NCI-H446 (cell line): Measurements from ENCODE around the gene MED27.

Experiments
- DNase-seq, 2 experiments: peaks; one replicate each; lab custom pipeline; 2025; lab: John Stamatoyannopoulos, UW

Gene MED27

GRCh38 chr9:131965103-131965502 lies 114.6 kb downstream of the MED27 start:
- DNase-seq: no peak

DNA sequence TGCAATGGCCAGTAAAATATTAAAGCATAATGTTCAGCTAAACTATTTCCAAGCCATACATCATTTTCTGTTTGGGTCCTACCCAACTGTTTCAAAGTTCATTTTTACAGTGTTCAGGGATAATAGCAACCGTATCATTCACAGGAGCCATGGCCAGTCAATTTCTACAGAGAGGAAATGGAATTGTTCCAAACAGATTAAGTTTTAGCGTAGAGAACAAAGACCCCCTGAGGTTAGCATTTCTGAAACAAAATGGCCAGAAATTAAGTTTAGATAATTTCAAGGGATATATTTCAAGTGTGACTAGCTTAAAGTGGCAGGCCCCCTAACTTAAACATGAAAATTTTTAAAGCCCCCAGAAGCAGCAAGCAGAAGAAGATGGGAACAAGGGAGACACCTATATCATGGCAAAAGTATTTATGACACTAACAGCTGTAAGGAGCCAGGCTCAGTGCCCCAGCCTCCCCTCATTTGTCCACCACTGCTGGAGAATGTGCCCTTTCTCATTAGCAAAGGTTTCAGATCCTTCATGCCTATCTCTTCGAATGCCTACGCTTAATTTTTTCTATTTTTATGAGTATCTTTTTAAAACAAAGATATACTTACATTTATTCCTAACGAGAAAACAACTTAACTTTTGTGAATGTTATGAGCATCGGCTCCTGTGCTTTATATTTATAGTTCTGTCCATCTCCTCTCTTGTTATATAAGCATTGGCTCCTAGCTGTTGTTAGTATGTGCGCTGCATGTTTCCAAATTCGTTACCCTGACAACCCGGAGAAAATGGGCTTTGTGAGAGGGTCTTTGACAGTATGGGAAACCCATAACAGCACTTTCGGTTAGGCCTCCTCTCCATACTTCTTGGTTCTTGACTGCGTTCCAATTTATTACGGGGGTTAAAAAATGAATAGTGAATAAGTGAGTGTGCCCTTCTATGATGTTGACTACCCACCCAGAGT lies 116.3 kb downstream of the MED27 start:
- no peak for DNase-seq

- no peak for DNase-seq
Observed at GRCh38 chr9:131961496-131961880, 118.2 kb downstream of the MED27 start.

GRCh38 chr9:131960851-131961495 lies 118.7 kb downstream of the MED27 start:
- no peak for DNase-seq

DNA sequence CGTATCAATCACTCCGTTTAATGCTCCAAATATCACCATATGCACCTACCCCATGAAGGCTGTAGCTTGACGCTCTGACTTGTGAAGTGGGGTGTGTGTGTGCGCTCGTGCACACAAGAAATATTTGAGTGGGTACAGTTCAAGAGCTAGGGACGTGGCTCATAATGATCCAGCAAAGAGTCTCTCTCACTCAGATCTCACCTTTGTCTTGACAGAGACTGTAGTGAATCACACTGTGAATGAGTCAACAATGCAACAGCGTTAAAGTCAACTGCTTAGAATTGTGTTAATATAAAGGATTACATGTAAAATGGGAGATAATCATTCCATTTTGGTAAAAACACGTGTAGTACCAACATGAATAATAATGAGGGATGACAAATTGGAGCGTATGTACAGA lies 119.4 kb downstream of the MED27 start:
- DNase-seq: no peak

DNA sequence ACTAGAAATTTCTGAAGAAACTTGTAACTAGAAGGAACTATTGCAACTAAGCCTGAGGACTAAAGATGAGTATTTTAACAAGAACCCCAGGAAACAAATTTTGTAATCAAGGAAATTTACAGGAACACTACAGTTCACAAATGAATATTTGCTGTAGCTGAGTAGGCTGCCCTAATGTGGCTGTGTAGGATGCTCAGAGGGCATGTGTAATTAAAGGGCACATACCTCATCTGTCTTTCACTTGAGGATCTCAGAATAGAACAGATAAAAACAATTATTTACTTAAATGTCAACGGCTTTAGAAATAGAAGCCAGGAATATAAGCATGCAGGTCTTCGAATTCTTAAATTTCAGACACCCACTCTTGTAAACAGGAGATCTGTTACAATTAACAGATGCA lies 119.8 kb downstream of the MED27 start:
- DNase-seq: no peak

DNA sequence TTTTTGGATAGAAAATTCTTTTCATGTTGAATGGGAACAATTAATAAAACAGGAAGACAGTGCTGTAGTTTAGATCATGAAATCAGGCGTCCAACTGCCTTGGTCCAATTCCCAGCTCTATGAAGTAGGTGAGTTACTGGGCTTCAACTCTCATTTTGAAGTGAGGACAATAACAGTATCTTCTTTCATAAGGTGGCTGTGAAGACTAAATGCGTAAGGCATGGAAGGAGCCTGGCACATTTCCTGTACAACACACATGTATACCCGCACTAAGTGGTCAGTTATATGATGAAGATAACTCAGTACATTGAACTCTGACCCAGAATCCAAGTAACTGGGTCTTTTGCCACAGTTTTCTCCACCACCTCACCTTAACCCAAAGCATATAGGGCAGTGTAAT lies 120.6 kb downstream of the MED27 start:
- no peak for DNase-seq

DNA sequence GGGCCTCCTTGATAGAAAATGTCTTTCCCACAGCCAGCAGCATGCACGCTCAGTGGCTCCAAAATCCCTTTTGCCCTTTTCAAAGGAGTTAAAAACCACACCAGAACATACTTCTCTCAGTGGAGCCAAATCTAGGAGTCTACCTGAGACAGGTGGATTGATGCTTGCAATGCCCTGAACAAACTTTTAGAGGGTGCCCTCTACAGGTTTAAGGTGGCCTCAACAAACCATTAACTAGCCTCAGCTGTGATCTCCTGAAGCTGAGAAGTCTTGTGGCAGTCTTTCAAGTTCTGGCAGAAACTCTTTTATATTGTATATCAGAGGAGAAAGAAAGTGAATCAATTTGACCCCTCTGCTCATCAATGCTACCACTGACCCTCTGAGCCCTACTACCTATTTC lies 125.4 kb downstream of the MED27 start:
- DNase-seq: no peak

- no peak for DNase-seq
Observed at GRCh38 chr9:131951905-131952304, 127.8 kb downstream of the MED27 start.

DNA sequence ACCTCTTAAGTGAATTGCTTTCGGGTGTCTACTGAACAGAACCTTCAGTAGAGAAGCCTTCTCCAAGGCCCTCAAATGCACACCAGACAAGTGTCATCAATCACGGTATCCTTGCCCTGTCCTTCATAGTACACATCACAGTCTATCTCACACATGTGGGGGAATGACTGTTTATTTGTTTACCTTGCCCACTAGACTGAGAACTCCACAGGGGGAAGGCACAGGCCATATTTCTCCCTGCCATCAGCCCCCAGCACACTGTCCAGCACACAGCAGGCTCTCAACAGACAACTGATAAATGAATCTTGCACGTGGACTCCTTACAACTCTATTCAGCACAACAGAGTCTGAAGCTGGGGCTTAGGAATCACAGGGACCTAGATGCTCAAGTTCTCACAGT lies 128.5 kb downstream of the MED27 start:
- no peak for DNase-seq

- DNase-seq: no peak
Observed at GRCh38 chr9:131950487-131950886, 129.2 kb downstream of the MED27 start.

DNA sequence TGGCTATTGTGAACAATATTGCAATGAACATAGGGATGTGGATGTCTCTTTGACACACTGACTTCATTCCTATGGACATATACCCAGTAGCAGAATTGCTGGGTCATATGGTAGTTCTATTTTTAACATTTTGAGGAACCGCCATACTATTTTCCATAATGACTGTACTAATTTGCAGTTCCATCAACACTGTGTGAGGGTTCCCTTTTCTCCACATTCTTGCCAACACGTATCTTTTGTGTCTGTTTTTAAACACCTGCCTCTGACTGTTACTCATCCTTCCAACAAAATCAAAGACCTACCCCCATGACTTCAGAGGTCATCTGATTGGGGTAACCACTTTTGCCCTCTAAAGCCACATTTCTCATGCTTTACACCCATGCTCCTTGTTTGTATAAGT lies 133.5 kb downstream of the MED27 start:
- DNase-seq: no peak

DNA sequence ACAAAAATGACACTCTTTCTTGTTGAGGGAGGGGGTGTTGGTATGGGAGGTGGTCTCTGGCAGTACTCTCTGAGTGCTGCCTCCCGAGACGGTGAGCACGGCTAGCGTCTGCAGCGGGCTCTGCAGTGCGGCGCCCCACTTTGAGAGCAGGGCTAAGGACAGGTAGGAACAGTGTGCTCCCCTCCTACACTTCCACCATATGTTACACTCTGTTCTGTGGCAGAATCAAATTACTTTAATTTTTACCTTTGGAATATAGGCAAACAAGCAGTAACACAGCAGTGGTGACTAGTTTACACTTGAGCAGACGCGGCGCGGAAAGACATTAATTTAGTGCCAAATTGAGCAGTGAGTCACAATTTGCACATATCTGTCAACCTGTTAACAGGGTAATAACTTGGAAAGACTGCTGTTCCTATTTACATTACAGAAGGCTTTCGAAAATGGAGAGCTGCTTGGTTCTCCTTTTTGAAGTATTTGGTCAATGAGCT lies 136.3 kb downstream of the MED27 start:
- DNase-seq: peak; percentile 32 to 72

- DNase-seq: no peak
Observed at GRCh38 chr9:131942146-131942720, 137.4 kb downstream of the MED27 start.

GRCh38 chr9:131937451-131937850 lies 142.2 kb downstream of the MED27 start:
- no peak for DNase-seq

- no peak for DNase-seq
Observed at GRCh38 chr9:131936929-131937328, 142.7 kb downstream of the MED27 start.

GRCh38 chr9:131934673-131935072 lies 145.0 kb downstream of the MED27 start:
- DNase-seq: no peak

GRCh38 chr9:131927091-131927490 lies 152.6 kb downstream of the MED27 start:
- no peak for DNase-seq

GRCh38 chr9:131926360-131926922 lies 153.2 kb downstream of the MED27 start:
- DNase-seq: no peak

GRCh38 chr9:131925677-131926177 lies 153.9 kb downstream of the MED27 start:
- no peak for DNase-seq

DNA sequence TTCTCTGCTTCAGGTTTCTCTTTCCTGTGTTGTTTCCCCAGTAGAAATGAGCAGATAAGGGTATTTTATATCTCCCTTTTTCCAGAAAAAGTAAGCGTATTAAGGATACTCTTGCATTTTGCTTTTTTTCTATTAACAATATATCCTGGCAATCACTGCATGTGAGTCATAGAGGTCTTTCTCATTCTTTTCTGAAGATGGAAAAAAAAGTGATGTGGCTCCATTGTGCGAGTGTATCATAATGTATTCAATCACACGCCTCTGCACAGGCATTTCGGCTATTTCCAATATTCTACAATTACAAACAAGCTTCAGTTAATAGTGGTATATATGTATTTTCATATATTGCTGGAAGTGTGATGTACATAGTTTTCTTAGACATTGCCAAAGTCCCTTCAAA lies 155.9 kb downstream of the MED27 start:
- DNase-seq: no peak

- no peak for DNase-seq
Observed at GRCh38 chr9:131923132-131923671, 156.5 kb downstream of the MED27 start.
